ELF-1 (cell line): ENCODE results near the gene CACNA1C.

Source experiments
- DNase-seq: peaks from one replicate; pipeline ENCODE4 v3.0.0-alpha.2; 2016; ENCODE audit warnings: low read depth, low spot score

The CACNA1C gene

DNA sequence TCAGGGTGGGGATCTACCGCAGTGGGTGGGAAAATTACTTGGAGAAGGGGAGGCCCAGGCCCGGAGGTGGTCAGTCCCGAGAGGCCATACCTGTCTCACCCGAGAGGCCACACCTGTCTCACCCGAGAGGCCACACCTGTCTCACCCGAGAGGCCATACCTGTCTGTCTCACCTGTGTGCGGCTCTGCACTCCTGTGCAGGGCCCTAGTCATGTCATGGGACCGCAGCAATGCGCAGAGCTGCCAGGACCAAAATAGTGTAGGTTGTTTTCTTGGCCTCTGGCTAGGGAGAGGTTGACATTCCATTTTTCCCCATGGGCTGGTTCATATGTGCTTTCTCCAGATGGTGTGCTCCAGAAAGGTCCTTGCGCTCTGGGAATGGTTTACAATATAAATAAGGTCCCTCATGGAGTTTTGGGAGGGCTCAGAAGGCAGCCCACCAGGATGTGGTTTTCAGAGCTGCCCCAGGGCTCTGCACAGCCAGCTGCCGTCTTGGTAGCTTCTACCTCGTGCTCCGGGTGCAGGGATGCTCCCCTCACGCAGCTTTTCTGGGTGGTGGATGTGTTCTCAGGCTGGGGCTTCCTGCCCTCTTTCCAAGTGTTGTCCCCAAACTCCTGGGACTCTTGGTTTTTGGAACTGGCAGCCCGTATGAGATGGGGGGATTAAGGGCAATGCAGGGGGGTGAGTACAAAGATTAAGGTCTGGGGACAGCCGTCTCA is 58.2 kb downstream of the CACNA1C start:
- no peak for DNase-seq

DNA sequence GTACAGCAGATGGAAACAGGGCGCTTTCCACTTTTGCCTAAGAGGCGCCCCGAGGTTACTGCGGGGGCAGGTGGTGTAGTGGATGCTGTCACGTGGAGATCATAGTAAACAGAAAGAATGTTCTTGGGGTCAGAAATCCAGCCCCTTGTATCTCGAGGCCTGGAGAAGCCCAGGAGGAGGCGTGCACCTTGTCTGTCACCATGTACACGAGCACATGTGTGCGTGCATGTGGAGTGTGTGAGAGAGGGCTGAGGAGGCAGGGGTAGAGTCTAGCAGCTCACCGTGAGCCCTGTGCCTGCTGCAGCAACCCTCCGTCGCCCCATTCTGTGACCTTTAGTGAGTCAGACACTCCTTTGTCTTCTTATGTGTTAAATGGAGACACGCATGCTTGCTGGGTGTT is 59.0 kb downstream of the CACNA1C start:
- no peak for DNase-seq

DNA sequence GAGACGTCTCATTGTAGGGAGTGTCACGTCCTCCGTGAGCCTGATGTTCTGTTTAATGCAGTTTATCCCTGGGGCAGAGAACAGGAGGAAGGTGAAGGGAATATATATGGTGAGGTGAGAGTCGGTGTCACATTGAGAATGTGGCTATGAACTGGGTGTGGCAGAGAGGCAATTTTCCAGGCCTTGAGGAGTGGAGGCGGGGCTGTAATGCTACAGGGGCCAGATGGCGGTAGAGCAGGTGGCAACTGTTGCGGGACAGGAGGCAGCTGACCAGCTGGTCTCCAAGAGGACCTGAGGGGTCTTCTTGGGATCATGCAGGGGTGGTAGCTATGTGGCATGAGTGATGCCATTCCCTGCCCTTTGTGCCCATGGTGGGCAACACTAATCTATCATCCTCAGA is 59.6 kb downstream of the CACNA1C start:
- no peak for DNase-seq

DNA sequence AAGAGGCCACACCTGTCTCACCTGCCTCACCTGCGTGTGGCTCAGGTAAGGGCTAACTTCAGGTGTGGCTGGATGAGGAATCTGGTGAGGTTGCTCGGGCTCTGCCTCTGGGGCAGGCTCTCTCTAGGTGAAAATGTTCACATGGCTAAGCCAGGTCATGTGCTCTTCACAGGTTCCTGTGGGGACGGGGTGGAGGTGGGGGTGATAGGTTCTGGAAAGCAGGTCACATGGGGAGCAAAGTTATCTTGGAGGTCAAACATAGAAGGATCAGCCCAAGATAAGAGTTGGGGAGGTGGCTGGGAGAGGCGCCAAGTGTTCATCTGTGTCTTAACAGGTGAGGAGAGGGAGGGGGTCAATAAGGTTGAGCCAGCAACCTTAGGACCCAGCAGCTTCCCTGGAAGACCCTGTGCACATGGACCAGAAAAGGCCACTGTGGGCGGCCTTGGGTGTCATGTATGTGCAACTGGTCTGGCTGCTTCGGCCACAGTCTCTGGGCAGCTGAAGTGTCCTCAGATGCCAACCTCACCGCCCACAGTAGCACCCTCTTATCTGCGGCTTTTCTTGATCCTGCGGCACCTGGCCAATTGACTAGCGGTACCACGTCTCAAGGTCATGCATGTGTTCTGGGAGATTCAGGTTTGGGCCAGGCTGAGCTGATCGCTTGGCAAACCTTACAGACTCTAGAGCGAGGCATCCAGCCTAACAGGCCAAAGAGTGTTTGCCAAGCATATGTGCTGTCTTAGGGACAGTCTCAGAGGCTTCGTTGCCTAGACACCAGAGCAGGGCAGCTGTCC is 60.5 kb downstream of the CACNA1C start:
- no peak for DNase-seq

DNA sequence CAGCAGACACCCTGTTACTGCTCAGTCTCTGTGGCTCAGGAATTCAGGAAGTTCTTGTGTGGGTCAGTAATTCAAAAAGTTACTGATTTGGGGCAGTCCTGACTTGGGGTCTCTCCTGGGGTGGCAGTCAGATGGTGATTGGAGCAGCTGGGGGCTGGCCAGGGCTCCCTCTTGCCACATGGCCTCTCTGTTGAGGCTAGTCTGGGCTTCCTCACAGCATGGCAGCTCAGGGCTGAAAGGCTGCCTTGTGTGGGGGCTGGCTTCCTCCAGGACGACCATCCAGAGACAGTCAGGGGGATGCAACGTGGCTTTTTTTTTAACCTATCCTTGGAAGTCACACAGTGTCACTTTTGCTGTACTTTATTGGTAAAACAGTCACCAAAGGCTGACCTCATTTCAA is 61.3 kb downstream of the CACNA1C start:
- DNase-seq = no peak

DNA sequence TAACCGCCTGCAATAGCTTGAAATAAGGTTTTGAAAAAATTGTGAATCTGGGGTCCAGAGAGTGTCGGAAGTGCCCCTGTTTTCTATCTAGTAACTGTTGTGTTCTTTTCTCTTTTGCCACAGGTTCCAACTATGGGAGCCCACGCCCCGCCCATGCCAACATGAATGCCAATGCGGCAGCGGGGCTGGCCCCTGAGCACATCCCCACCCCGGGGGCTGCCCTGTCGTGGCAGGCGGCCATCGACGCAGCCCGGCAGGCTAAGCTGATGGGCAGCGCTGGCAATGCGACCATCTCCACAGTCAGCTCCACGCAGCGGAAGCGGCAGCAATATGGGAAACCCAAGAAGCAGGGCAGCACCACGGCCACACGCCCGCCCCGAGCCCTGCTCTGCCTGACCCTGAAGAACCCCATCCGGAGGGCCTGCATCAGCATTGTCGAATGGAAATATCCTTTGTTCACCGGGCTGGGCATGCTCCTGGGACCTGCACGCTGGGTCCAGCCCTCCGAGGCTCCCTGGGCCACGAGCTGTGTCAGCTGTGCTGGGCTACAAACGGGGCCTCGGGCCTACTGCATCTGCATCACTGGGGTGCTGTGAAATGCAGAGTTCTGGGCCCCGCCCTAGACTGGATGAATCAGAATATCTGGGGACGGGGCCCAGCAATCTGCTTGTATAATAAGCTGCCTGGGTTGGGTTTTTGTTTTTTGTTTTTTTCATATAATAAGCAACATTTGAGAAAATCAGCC is 62.5 kb downstream of the CACNA1C start:
- DNase-seq = no peak

DNA sequence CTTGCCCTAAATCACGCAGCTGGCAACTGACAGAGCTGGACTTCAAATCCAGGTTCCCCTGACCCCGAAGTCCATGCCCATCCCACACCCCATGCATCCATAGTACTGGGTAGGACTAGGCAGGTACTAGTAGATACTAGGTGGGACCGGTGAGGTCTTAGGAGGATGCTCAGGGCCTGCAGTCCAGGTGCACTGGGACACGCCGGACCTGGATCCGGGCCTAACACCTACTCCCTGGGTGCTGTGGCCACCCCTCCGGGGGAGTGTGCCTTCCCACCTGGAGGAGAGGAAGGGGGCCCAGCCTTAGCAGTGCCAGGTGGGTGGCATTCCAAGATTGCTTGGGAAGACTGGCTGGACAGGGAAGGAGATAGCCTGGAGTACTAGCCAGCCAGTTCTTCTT is 64.8 kb downstream of the CACNA1C start:
- DNase-seq = no peak

DNA sequence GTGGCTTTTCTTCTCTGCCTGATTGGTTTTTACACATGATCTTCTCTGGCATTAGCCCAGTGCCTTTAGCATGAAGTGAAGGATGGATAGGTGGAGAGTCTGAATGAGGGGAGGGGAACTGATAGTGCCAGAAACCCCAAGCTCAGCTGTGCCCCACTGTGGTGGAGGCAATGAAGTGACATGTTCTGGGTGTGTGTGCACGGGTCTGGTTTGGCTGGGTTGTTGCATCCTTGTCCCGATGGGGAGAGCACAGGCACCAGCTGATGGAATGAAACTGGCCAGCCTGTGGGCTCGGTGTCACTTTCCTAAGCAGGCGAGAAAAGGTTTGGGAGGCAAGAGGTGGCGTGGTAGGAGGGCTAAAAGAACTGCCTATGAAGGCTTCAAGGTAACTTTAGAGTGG is 65.3 kb downstream of the CACNA1C start:
- DNase-seq = no peak

DNA sequence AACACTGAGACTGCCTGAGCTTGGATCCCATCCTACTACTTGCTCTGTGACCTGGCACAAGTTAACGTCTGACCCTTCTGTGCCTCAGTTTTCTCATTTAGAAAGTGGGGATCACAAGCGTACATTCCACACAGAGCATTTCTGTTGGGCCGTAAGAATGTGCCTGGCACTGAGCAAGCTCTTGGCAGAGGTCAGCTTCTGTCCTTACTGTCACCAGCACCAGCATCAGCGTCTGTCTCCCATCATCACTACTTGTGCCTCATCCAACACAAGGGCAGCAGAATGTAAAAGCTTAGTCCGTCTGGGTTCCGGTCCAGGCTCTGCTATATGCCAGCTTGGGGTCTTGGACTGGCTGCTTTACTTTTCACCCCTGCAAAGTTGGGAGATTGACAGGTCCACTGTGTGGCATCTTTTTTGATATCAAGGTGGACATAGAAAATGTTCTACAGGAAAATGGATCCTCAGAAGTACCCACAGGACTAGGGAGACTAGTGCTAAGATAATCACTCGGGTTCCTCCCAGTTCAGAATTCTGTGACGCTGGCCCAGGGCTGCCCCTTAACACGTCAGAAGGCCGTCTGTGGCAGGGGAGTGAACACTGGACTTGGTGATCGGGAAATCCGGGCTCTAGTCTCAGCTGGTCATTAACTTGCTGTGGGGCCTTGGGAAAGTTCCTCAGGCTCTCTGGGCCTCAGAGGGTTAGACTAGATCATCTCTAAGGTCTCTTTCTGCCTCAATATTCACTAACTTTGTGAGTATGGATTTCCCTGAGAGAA is 65.9 kb downstream of the CACNA1C start:
- DNase-seq = no peak

DNA sequence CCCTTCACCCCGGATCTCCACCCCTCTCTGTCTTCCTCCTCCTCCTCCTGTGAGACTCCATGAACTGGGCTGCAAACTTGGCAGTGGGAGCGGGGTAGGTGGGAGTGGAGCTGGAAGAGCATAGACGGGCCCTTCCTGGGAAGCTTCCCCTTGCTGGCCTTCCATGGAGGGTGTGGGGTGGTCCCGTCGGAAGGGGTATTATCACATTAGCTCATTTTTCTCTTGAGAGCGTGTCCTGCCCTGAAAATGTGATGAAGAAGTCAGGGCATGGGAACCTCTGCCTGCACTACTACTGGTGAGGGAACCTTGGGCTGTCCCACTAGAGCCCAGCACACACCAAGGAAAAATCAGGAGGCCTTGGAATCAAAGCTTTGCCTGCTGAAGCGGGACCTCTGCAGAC is 66.5 kb downstream of the CACNA1C start:
- DNase-seq = no peak

DNA sequence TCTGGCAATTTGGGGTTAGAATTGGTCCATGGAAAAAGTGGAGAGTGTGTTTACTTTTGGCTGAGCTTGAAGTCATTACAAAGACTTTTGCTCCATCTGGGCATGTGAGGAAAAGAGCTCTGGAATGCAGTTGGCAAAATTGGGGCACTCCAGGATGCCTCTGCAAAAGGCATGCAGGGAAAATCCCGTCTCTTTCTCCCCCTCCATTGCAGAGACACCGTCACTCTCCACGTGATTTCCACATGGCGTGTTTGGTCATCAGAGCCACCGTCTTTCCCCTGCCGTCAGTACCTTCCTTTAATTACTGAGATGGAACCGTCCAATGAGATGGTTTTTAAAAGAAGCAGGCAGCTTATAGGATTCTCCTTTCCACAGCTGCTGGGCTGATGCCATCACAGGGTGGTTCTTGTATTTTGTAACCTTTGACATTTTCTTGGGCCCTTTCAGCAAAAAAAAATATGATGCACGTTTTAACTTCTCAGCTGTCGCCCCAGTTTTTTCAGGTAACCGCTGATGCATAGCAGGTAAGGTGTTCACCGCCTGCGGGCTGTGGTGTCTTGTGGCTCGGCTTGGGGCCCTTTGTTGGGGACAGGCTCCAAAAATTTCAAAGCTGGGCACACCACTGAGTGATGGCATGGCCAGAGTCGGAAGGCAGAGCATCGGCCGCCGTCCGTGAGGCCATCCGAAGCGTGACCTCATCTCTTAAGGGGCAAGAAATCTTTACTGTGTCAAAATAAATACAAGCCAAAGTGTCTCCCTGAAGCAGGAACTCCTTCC is 68.4 kb downstream of the CACNA1C start:
- no peak for DNase-seq

DNA sequence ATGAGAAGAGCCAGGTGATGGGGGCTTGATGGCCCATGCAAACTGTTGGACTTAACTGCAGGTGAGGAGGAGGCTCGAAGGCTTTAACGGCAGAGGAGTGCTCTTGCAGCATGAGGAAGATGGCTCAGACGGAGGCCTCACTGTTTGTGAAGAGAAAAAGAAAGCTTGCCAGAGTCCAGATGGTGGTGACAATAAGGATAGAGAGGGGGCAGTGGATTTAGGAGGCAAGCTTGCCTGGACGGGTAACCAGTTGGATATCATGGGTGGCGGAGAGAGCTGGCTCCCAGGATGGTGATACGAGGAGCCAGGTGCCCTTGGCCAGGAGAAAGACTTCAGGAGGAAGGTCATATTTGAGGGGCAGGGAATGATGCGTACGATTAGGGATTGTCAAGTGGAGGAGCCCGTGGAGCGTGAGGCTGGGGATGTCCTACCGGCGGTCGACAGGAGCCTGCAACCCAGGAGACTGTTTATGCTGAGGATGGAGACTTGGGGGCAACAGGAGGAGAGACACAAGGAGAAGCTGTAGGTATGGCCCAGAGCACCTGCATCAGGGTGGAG is 71.8 kb downstream of the CACNA1C start:
- no peak for DNase-seq

DNA sequence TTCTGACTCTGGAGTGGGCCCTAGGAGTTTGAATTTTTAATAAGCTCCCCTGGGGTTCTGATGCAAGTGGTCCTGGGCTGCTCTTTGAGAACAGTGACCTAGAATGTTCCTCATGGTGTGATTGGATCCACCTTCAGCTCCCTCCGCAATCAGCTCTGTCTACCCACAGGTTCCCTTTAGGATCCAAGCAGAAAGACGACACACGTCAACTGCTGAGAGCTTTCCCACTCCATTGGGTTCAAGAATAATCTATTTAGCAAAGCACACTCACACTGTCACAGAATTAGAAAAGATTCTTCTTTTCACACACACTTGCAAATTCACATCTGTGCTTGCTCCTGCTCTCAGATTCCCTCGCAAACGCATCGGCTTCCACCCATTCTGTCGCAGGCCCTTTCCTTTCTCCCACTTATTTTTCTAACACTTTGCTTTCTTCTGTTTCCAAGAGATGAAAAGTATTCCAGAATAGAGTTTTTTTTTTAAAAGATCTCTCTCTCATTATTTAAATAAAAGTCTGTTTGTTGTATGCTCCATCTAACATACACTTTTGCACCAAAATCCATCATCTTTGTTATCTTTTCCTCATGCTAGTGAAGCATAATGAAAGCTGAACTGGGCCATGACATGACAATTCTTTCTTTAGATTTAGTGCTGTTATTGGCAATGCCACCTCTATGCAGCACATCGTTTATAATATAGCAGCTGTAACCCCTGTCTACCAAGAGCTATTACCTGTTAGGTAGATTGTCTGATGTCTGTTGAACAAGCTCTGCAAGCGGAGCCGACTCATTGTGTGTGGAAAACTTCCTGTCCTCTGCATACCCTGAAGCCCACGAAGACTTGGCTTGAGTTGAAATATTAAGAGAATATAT is 73.1 kb downstream of the CACNA1C start:
- no peak for DNase-seq

DNA sequence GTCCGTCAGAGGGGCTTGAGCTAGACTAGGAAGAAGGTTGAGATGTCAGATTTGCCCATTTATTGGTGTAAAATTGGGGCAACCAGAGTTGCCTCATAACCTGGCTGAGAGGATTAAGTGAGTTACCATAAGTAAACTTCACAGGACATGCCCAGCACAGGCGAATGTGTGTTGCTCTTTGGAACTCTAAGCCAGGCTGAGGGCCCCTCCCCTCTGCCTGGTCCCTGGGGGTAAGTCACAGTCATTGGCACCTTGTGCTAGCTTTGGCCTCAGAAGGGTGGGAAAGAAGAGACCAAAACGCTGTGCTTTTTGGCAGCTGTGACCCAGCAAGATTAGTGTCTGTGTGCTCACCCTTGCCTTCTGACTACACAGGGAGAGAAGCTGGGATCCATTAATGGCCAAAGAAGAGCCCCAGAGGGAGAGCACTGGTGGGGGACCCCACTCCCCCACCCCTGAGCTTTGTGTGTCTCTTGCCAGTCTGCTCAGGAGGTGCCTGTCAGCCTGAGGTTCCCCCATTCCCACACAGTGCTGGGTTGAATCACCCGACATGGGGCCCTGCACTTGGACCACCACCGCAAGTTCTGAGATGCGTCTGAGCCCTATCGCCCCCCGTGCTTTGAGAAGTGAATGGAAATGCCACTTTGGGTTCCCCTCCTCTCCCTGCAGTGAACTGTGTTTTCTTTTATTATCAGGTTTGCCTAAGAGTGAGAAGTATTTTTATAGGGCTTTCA is 74.1 kb downstream of the CACNA1C start:
- DNase-seq = no peak

DNA sequence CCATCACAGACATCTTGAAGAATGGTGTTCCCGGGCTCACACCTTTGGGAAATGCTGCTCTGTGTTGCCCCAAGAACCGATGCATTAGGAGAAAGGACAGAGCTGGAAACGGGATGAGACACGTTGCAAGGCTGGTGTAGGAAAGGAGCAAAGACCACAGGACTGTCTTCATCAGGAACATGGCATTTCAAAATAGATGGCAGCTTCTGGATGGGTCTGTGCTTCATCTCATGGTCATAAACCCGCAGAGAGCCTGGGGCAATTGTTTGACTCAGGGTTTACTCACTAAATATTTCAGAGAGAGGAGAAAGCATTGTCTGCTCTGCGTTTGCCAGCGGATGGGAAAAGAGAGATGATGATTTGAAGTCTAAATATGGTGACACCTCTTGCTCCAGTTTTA is 76.3 kb downstream of the CACNA1C start:
- DNase-seq = no peak

DNA sequence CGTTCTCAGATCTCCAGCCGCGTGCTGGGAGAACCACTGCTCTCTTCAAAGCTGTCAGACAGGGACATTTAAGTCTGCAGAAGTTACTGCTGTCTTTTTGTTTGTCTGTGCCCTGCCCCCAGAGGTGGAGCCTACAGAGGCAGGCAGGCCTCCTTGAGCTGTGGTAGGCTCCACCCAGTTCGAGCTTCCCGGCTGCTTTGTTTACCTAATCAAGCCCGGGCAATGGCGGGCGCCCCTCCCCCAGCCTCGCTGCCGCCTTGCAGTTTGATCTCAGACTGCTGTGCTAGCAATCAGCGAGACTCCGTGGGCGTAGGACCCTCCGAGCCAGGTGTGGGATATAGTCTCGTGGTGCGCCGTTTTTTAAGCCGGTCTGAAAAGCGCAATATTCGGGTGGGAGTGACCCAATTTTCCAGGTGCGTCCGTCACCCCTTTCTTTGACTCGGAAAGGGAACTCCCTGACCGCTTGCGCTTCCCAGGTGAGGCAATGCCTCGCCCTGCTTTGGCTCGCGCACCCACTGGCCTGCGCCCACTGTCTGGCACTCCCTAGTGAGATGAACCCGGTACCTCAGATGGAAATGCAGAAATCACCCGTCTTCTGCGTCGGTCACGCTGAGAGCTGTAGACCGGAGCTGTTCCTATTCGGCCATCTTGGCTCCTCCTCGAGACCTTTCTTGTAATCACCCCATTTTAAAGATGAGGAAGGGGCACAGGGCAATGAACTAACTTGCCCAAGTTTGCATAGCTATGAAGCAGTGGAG is 83.1 kb downstream of the CACNA1C start:
- peak; percentile 13 for DNase-seq

DNA sequence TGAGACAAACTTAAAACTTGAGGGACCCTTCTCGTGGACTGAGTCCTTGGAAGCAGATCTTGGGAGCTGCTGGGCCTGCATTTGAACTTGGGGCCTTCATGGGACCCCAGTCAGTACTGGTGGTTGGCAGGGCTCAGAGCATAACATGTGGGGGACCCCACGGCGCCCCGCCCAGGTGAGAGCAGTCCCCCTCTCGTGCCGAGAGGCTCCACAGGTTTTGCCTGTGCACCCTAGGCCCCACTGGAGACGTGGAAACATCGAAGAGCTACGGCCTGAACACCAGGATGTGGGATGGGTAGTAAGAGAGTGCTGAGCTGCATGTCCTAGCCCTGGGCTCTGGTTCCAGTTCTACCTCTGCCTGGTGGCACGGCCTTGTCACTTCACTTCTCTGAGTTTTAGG is 84.1 kb downstream of the CACNA1C start:
- DNase-seq = no peak

DNA sequence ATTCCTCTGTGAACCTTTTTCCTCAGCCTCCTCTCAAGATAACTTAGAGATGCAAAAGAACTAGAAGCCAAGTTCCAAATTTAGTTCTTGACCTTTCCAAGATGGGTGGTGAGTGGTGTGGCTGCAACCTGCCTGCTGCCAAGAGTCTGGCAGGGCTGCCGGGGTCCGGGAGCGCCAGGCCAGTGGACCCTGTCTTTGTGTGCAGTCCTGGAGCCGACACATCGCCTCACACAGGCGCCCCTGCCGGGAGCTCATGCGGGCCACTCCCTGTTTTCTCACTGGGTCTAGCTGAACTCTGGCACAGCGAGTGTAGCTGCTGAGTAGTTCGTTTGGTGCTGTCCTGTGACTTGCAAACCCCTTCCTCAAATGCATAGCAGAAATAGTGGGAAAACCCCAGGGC is 84.9 kb downstream of the CACNA1C start:
- no peak for DNase-seq
